Measurements from ENCODE around the gene RPTOR.

Gene RPTOR

GRCh38 chr17:80843741-80844156 lies 299.1 kb downstream of the RPTOR start:
- DNase-seq (ENCODE audit: insufficient read length, low spot score), result no peak
- no peak for TF ChIP-seq POLR2A (IDR thresholded peaks at IDR 0.05; ENCODE audit: low read depth, low read length)
- no peak for FAIRE-seq

GRCh38 chr17:80844418-80844990 lies 299.9 kb downstream of the RPTOR start:
- FAIRE-seq (no peak), DNase-seq (ENCODE audit: insufficient read length, low spot score) (no peak)
- TF ChIP-seq POLR2A (IDR thresholded peaks at IDR 0.05; ENCODE audit: low read depth, low read length), result no peak

DNA sequence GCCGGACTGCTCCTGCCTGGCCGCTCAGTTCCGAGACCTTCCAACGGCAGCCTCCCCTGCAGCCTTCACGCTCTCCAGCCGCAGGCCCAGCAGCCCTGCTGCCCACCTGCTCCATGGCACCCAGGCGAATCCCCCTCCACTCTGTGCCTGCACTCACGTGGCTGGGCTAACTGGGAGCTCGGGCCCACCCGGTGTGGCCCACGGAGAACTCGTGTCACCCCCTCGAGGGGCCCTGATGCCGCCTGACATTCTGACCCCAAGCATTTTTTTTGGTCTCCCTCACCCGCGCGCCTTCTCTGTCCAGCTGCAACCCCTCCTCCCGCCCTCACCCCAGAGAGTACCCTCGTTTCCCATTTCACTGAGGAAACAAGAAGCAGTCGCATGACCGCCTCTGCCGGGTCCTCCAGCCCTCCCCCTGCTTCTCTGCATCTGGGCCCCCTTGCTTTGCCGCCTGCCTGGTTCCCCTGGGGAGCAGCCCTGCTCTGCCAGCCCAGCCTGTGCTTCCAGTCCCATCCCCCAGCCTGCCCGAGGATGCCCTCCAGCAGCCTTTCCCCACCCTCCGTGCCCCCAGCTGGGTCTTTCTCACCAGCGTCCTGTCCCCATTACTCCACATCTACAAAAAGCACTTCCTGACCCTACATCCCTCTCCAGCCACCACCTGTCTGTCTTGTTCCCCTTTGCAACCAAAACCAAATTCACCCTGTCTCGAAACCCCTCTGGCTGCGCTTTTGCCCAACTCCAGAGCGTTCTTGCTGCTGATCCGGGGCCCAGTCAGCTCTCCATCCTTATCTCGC lies 300.6 kb downstream of the RPTOR start:
- no peak for TF ChIP-seq POLR2A (IDR thresholded peaks at IDR 0.05; ENCODE audit: low read depth, low read length)
- DNase-seq (ENCODE audit: insufficient read length, low spot score) (no peak), FAIRE-seq (no peak)

- FAIRE-seq (no peak), DNase-seq (ENCODE audit: insufficient read length, low spot score) (no peak)
- TF ChIP-seq POLR2A (IDR thresholded peaks at IDR 0.05; ENCODE audit: low read depth, low read length), result no peak
Observed at GRCh38 chr17:80845863-80846671, 301.4 kb downstream of the RPTOR start.

GRCh38 chr17:80846932-80847331 lies 302.3 kb downstream of the RPTOR start:
- DNase-seq (ENCODE audit: insufficient read length, low spot score) (no peak), FAIRE-seq (no peak)
- no peak for TF ChIP-seq POLR2A (IDR thresholded peaks at IDR 0.05; ENCODE audit: low read depth, low read length)

DNA sequence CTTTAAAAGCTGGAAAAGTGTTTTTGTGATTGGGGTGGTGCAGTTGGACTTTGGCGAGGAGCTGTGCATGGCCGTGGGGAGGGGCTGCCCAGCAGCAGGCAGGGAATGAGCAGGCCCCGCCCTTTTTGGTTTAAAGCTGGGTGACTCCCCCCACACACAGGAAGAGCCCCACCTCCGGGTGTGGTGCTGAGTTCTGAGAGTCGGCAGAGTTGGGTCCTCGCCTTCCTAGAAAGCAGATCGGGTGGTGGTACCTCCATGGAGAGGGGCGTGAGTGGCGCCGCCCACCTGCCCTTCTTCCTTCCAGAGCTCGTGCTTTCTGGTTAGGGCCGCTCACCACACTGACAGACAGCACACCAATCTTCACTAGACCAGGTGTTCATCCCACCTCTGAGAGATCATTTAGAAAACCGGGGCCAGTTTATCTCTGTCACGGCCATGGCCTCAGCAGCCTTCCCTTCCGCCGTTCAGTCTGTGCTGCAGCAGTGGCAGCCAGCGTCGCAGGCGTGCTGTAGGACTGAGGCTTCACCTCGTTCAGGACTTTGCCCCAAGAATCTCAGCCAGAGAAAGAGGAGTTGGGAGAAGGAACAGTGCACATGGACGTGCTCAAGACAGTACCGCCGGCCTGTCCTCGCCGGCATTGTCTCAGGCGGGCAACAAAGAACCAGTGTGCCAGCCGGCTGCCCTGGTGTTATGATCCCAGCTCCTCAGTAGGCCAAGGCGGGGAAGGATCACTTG lies 303.0 kb downstream of the RPTOR start:
- TF ChIP-seq POLR2A (IDR thresholded peaks at IDR 0.05; ENCODE audit: low read depth, low read length), result no peak
- FAIRE-seq, result no peak
- DNase-seq (ENCODE audit: insufficient read length, low spot score), result no peak

GRCh38 chr17:80848449-80849102 lies 303.9 kb downstream of the RPTOR start:
- DNase-seq (ENCODE audit: insufficient read length, low spot score), result no peak
- no peak for TF ChIP-seq POLR2A (IDR thresholded peaks at IDR 0.05; ENCODE audit: low read depth, low read length)
- FAIRE-seq, result no peak

GRCh38 chr17:80849119-80849518 lies 304.5 kb downstream of the RPTOR start:
- no peak for DNase-seq (ENCODE audit: insufficient read length, low spot score)
- no peak for FAIRE-seq
- no peak for TF ChIP-seq POLR2A (IDR thresholded peaks at IDR 0.05; ENCODE audit: low read depth, low read length)

GRCh38 chr17:80850109-80850508 lies 305.5 kb downstream of the RPTOR start:
- no peak for FAIRE-seq
- DNase-seq (ENCODE audit: insufficient read length, low spot score), result no peak
- TF ChIP-seq POLR2A (IDR thresholded peaks at IDR 0.05; ENCODE audit: low read depth, low read length), result no peak

DNA sequence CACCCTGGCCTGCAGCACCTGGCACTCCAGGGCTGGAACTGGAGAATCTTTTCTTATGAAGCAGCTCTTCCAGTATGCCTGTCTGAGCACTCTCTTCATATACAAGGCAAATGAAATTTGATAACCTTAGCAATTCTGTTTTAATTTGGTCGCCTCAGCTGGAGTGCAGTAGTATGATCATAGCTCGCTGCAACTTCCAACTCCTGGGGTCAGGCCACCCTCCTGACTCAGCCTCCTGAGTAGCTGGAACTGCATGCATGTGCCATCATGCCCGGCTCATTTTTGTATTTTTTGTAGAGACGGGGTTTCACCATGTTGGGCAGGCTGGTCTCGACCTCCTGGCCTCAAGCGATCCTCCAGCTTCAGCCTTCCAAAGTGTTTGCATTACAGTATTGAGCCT lies 306.2 kb downstream of the RPTOR start:
- no peak for FAIRE-seq
- no peak for TF ChIP-seq POLR2A (IDR thresholded peaks at IDR 0.05; ENCODE audit: low read depth, low read length)
- no peak for DNase-seq (ENCODE audit: insufficient read length, low spot score)

GRCh38 chr17:80851277-80851925 lies 306.8 kb downstream of the RPTOR start:
- no peak for TF ChIP-seq POLR2A (IDR thresholded peaks at IDR 0.05; ENCODE audit: low read depth, low read length)
- DNase-seq (ENCODE audit: insufficient read length, low spot score) (no peak), FAIRE-seq (no peak)

- DNase-seq (ENCODE audit: insufficient read length, low spot score), result no peak
- FAIRE-seq, result no peak
- no peak for TF ChIP-seq POLR2A (IDR thresholded peaks at IDR 0.05; ENCODE audit: low read depth, low read length)
Observed at GRCh38 chr17:80852476-80853015, 307.9 kb downstream of the RPTOR start.

- DNase-seq (ENCODE audit: insufficient read length, low spot score) (no peak), FAIRE-seq (no peak)
- TF ChIP-seq POLR2A (IDR thresholded peaks at IDR 0.05; ENCODE audit: low read depth, low read length), result no peak
Observed at GRCh38 chr17:80853076-80853475, 308.4 kb downstream of the RPTOR start.
